H1 (cell line): Measurements from ENCODE around the gene RPL18A. TPM values are rescaled to one million over a fixed set of nuclear protein-coding genes. Genes with fewer than 3 reads are reported as not detected.

Experiments used
- CTCF ChIA-PET: fragments of 300-600 bp; sonication (Branson Sonifier 250); formaldehyde crosslinking; loops from one replicate; lab custom pipeline; 2021; ENCODE audit not compliant: partially characterized antibody; lab: Charles Lee
- POLR2A ChIA-PET: fragments of 300-600 bp; sonication (Branson Sonifier 250); formaldehyde crosslinking; loops from one replicate; lab custom pipeline; 2021; ENCODE audit warnings: inconsistent platforms; ENCODE audit not compliant: partially characterized antibody; lab: Charles Lee
- DNase-seq, 2 experiments: peaks; one replicate each; pipeline versions ENCODE4 v3.0.0 to v3.0.0-alpha.2; 2010 to 2022; ENCODE audit warnings: low spot score in 2 of 2, low read depth in 1 of 2, mixed read lengths in 1 of 2
- FAIRE-seq: peaks from 2 replicates; lab custom pipeline; 2011; peaks lifted over from hg19 to GRCh38; lab: Jason Lieb, UNC
- H2AFZ ChIP-seq: 2 replicates; pipeline ENCODE4 v1.8.1; 2012; ENCODE audit warnings: low read length, inconsistent platforms
- H2AK5ac ChIP-seq: 2 replicates; pipeline ENCODE4 v1.6.1; 2013; ENCODE audit warnings: low read depth, low read length
- H2BK120ac ChIP-seq: replicated peaks from 2 replicates; pipeline ENCODE3; 2013; ENCODE audit warnings: low read depth, low read length, inconsistent platforms
- H2BK12ac ChIP-seq: 2 replicates; pipeline ENCODE4 v1.6.1; 2013; ENCODE audit warnings: low read depth, low read length
- H2BK15ac ChIP-seq: 2 replicates; pipeline ENCODE4 v1.6.1; 2013; ENCODE audit warnings: low read length
- H2BK20ac ChIP-seq: 2 replicates; pipeline ENCODE4 v1.6.1; 2013; ENCODE audit warnings: low read length
- H2BK5ac ChIP-seq: 2 replicates; pipeline ENCODE4 v1.6.1; 2013; ENCODE audit warnings: low read depth, low read length
- H3K14ac ChIP-seq: 2 replicates; pipeline ENCODE4 v1.6.1; 2013; ENCODE audit warnings: inconsistent platforms; ENCODE audit not compliant: insufficient read length
- H3K18ac ChIP-seq: 2 replicates; pipeline ENCODE4 v1.6.1; 2013; ENCODE audit warnings: low read length; ENCODE audit errors: extremely low read depth
- H3K23ac ChIP-seq: 2 replicates; pipeline ENCODE4 v1.6.1; 2013; ENCODE audit warnings: inconsistent platforms; ENCODE audit not compliant: insufficient read length
- H3K23me2 ChIP-seq: 2 replicates; pipeline ENCODE4 v1.6.1; 2013; ENCODE audit warnings: low read depth, low read length
- H3K27ac ChIP-seq: 2 replicates; pipeline ENCODE4 v1.6.1; 2011; ENCODE audit warnings: low read depth, low read length, inconsistent platforms
- H3K27me3 ChIP-seq, 4 experiments: replicated peaks in 1 of 4; 1 replicate in 1 of 4; 2 replicates in 3 of 4; pipeline versions ENCODE4 v1.6.1 to v1.8.1; 2011 to 2013; ENCODE audit warnings: low read length in 3 of 4, mild to moderate bottlenecking in 3 of 4, inconsistent platforms in 2 of 4, mixed read lengths in 2 of 4, moderate library complexity in 1 of 4; ENCODE audit not compliant: control insufficient read depth in 3 of 4, insufficient read depth in 3 of 4; ENCODE audit errors: extremely low read depth in 1 of 4
- H3K36me3 ChIP-seq, 4 experiments: 2 replicates each; pipeline versions ENCODE4 v1.6.1 to v1.8.1; 2011 to 2013; ENCODE audit warnings: mild to moderate bottlenecking in 4 of 4, low read length in 3 of 4, moderate library complexity in 2 of 4, control low read depth in 1 of 4, inconsistent platforms in 1 of 4; ENCODE audit not compliant: insufficient read depth in 4 of 4, control insufficient read depth in 2 of 4
- H3K4ac ChIP-seq: replicated peaks from 2 replicates; pipeline ENCODE3; 2013; ENCODE audit warnings: low read length, low read depth, mixed read lengths, inconsistent platforms; ENCODE audit not compliant: insufficient read length
- H3K4me1 ChIP-seq, 4 experiments: replicated peaks in 1 of 4; 1 replicate in 1 of 4; 2 replicates in 3 of 4; pipeline versions ENCODE4 v1.6.1 to v1.8.1; 2011 to 2013; ENCODE audit warnings: low read length in 3 of 4, inconsistent platforms in 2 of 4, mixed read lengths in 1 of 4; ENCODE audit not compliant: insufficient read depth in 4 of 4, control insufficient read depth in 3 of 4
- H3K4me2 ChIP-seq, 2 experiments: 2 replicates each; pipeline versions ENCODE4 v1.6.1 to v1.8.1; 2011 to 2013; ENCODE audit warnings: low read depth in 2 of 2, low read length in 2 of 2, control low read depth in 1 of 2, inconsistent platforms in 1 of 2, mild to moderate bottlenecking in 1 of 2; ENCODE audit not compliant: insufficient read depth in 1 of 2
- H3K4me3 ChIP-seq, 4 experiments: fragments of 200-600, 300-600 bp in 1 of 4; sonication (generic), shearing (Covaris generic), sonication (Bioruptor Twin) in 1 of 4; 2 replicates each; pipeline versions ENCODE4 v1.5.1 to v1.8.1; 2011 to 2016; ENCODE audit warnings: low read length in 4 of 4, low read depth in 3 of 4, control low read depth in 2 of 4, inconsistent platforms in 2 of 4, mild to moderate bottlenecking in 2 of 4, mixed read lengths in 1 of 4, moderate library complexity in 1 of 4; ENCODE audit not compliant: insufficient read depth in 2 of 4; ENCODE audit errors: extremely low read depth in 1 of 4
- H3K56ac ChIP-seq: replicated peaks from 2 replicates; pipeline ENCODE3; 2013; ENCODE audit warnings: low read depth, mild to moderate bottlenecking, mixed read lengths, low read length, inconsistent platforms; ENCODE audit not compliant: insufficient read length
- H3K79me1 ChIP-seq: 2 replicates; pipeline ENCODE4 v1.6.1; 2013; ENCODE audit warnings: low read depth, low read length, control low read depth
- H3K79me2 ChIP-seq, 2 experiments: 2 replicates each; pipeline versions ENCODE4 v1.6.1 to v1.8.1; 2012 to 2013; ENCODE audit warnings: low read length in 2 of 2, mild to moderate bottlenecking in 2 of 2, inconsistent platforms in 1 of 2; ENCODE audit not compliant: insufficient read depth in 2 of 2, control insufficient read depth in 1 of 2
- H3K9ac ChIP-seq, 4 experiments: replicated peaks in 1 of 4; 1 replicate in 1 of 4; 2 replicates in 3 of 4; pipeline versions ENCODE4 v1.6.1 to v1.8.1; 2011 to 2013; ENCODE audit warnings: low read depth in 3 of 4, low read length in 3 of 4, control low read depth in 2 of 4, mild to moderate bottlenecking in 2 of 4, moderate library complexity in 2 of 4, inconsistent platforms in 1 of 4; ENCODE audit errors: extremely low read depth in 1 of 4
- H3K9me3 ChIP-seq, 2 experiments: 2 replicates each; pipeline versions ENCODE4 v1.6.1 to v1.8.1; 2012 to 2013; ENCODE audit warnings: mild to moderate bottlenecking in 2 of 2, moderate library complexity in 2 of 2, control low read depth in 1 of 2, inconsistent platforms in 1 of 2, low read depth in 1 of 2, low read length in 1 of 2, mixed read lengths in 1 of 2; ENCODE audit not compliant: insufficient read depth in 2 of 2
- H4K20me1 ChIP-seq, 2 experiments: replicated peaks in 1 of 2; 2 replicates each; pipeline versions ENCODE3 to v1.8.1; 2011 to 2013; ENCODE audit warnings: inconsistent platforms in 2 of 2, low read length in 2 of 2, mild to moderate bottlenecking in 1 of 2; ENCODE audit not compliant: insufficient read depth in 2 of 2, control insufficient read depth in 1 of 2
- H4K5ac ChIP-seq: 2 replicates; pipeline ENCODE4 v1.6.1; 2013; ENCODE audit warnings: low read length, low read depth, mixed read lengths, inconsistent platforms; ENCODE audit not compliant: insufficient read length
- H4K8ac ChIP-seq: 2 replicates; pipeline ENCODE4 v1.8.0; 2013; ENCODE audit warnings: mild to moderate bottlenecking, moderate library complexity, low read length, inconsistent platforms; ENCODE audit not compliant: insufficient read depth; ENCODE audit errors: extremely low read depth
- H4K91ac ChIP-seq: replicated peaks from 2 replicates; pipeline ENCODE3; 2013; ENCODE audit warnings: low read length, mixed read lengths, inconsistent platforms; ENCODE audit not compliant: insufficient read length
- GABPA ChIP-seq: IDR thresholded peaks from 2 replicates; pipeline ENCODE4 v1.6.1; 2011; ENCODE audit warnings: mild to moderate bottlenecking, low read length, moderate library complexity, borderline replicate concordance; ENCODE audit not compliant: insufficient read depth
- MAX ChIP-seq: IDR thresholded peaks from 2 replicates; pipeline ENCODE4 v1.6.1; 2012; ENCODE audit warnings: inconsistent platforms
- SAP30 ChIP-seq: fragments of 300-600 bp; sonication (generic); IDR thresholded peaks from 2 replicates; pipeline ENCODE4 v1.7.1; 2012; ENCODE audit warnings: low read length, moderate library complexity, mild to moderate bottlenecking, inconsistent platforms; ENCODE audit not compliant: insufficient read depth, insufficient replicate concordance
- SP1 ChIP-seq: IDR thresholded peaks from 2 replicates; pipeline ENCODE4 v1.6.1; 2011; ENCODE audit warnings: low read depth, low read length
- SRF ChIP-seq: IDR thresholded peaks from 2 replicates; pipeline ENCODE4 v1.6.1; 2011; ENCODE audit warnings: mild to moderate bottlenecking, low read depth, low read length, moderate library complexity
- TCF12 ChIP-seq: IDR thresholded peaks from 2 replicates; pipeline ENCODE4 v1.6.1; 2011; ENCODE audit warnings: low read depth, mild to moderate bottlenecking, low read length
- TEAD4 ChIP-seq: IDR thresholded peaks from 2 replicates; pipeline ENCODE4 v1.6.1; 2012; ENCODE audit warnings: low read depth, low read length, inconsistent platforms, mixed read lengths
- WGBS, 2 experiments: shearing (Covaris generic) in 1 of 2; methylation state at CpG; one replicate each; pipeline versions ENCODE4 v1.1.6 to v1.1.7; 2013 to 2015; ENCODE audit warnings: low lambda C conversion rate in 2 of 2, mixed read lengths in 2 of 2, inconsistent platforms in 1 of 2, low coverage in 1 of 2, missing lambda C conversion rate in 1 of 2; ENCODE audit not compliant: insufficient replicate concordance in 2 of 2, insufficient coverage in 1 of 2, insufficient read length in 1 of 2; ENCODE audit errors: extremely low coverage in 1 of 2, missing lambda C conversion rate in 1 of 2; 5-methylcytosine and 5-hydroxymethylcytosine counted together
- polyA plus RNA-seq, 7 experiments: library from polyadenylated mRNA; depleted of rRNA in 3 of 7; stranded (reverse) in 5 of 7; unstranded in 2 of 7; fragments of >200 nt in 5 of 7; fragments of 200-250 nt in 2 of 7; gene quantifications; 1 replicate in 5 of 7; 2 replicates in 1 of 7; 4 replicates in 1 of 7; pipeline versions ENCODE4 v1.2.1 to v1.2.3, GENCODE V29; 2011 to 2013; ENCODE audit warnings: missing spikeins in 2 of 7, mixed read lengths in 2 of 7
- total RNA-seq: library from RNA; stranded (reverse); fragmentation: NEBNext Ultra II Directional; extraction: Animal tissue kit (Norgen Biotek cat#: 25700); gene quantifications from 2 replicates; pipeline ENCODE4 v1.2.1, GENCODE V29; 2021

Gene RPL18A
- total and polyA plus RNA-seq, 2 of the 8 experiments (the other 6 are each of a cell fraction or from before 2014, with no cell fraction given) = 2,749 to 3,938 TPM

GRCh38 chr19:17872251-17873001 lies 12.7 kb downstream of the RPL18A start:
- Histone ChIP-seq H3K4ac (no peak overlapping the region), H4K5ac (no peak overlapping the region), H4K91ac (no peak overlapping the region), H2BK120ac (no peak overlapping the region), H3K14ac (no peak overlapping the region), H2BK15ac (no peak overlapping the region), H3K79me1 (no peaks in the 10 kb centered on the region), H3K4me2 (0 out of 4 replicates have a peak overlapping the region, but pooled peaks of 1 of the 2 experiments have one; percentile 50), H3K36me3 (no peaks in the 10 kb centered on the region), H3K9me3 (no peaks in the 10 kb centered on the region; a peak in 1 of 4 replicates), H4K8ac (no peak overlapping the region), H3K27me3 (peaks cover 0 to 9% (median 5%) of the 10 kb centered on the region in 4 experiments; a peak in 5 of 7 replicates), H2AFZ (no peak overlapping the region), H3K23me2 (peaks cover 10% of the 10 kb centered on the region; the same call in 1 of the 2 replicates), H2AK5ac (no peak overlapping the region), H3K79me2 (no peaks in the 10 kb centered on the region), H3K9ac (no peak overlapping the region), H3K56ac (no peak overlapping the region), H2BK5ac (no peak overlapping the region), H3K4me1 (peaks cover 0 to 14% (median 5%) of the 10 kb centered on the region in 4 experiments; a peak in 6 of 7 replicates), H2BK20ac (no peak overlapping the region), H3K18ac (no peak overlapping the region), H2BK12ac (0 out of 2 replicates have a peak overlapping the region, but pooled peaks have one; percentile 60), H3K4me3 (no peak overlapping the region), H3K27ac (no peak overlapping the region), H3K23ac (no peak overlapping the region), H4K20me1 (peaks cover 0 to 1% of the 10 kb centered on the region in 2 experiments)
- TF ChIP-seq MAX = no peak
- TF ChIP-seq SAP30 = no peak
- TF ChIP-seq SP1 = no peak
- TF ChIP-seq TEAD4 = no peak
- no peak for TF ChIP-seq SRF
- TF ChIP-seq GABPA = no peak
- no peak for TF ChIP-seq TCF12
- ChIA-PET CTCF (interaction anchor here (0.6 to 5.4 kb wide), 11 partner anchors 10 to 130 kb away, joined by 3 to 105 read pairs (median 4); partner anchors contain the start of genes CCDC124 and RPL18A), POLR2A (interaction anchor here (1.6 to 20.2 kb wide), 4 partner anchors 8 to 70 kb away, joined by 8 to 392 read pairs (median 54); partner anchors contain the start of genes CCDC124 and RPL18A)
- FAIRE-seq (no peak), DNase-seq (peak in 1 of 2 experiments; percentile 52)
- WGBS, 2 experiments = 87% methylated on average over 47 of the region's 61 CpGs; no CpG with 5 or more reads in 1 of the 2 experiments
